GM19452 (cell line): ENCODE data around the gene CACNA1H.

Experiments used
- ATAC-seq: cut with Tn5 transposase; IDR thresholded peaks from one replicate; pipeline ENCODE4 v1.9.1; 2021; ENCODE audit not compliant: unreplicated experiment

Gene CACNA1H

DNA sequence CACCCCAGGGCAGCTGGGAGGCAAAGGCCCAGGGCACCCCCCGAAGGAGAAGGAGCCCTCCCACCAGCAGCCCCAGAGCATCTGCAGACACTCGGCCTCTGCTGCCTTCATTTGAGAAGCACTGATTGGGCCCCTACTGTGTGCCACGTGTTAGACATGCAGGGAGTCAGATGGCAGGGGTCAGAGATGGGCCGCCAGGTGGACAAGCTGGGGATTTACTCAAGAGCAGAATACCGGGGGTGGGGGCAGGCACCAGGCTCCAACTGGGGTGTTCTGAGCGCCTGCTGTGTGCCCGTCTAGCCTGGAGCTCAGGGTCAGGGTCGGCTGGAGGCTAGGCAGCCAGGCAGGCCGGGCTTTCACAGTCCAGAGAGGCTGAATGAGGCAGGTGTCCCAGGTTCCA lies 53.4 kb downstream of the CACNA1H start:
- ATAC-seq: no peak

GRCh38 chr16:1206786-1207185 lies 53.9 kb downstream of the CACNA1H start:
- ATAC-seq: no peak

GRCh38 chr16:1208239-1208830 lies 55.4 kb downstream of the CACNA1H start:
- ATAC-seq: no peak

DNA sequence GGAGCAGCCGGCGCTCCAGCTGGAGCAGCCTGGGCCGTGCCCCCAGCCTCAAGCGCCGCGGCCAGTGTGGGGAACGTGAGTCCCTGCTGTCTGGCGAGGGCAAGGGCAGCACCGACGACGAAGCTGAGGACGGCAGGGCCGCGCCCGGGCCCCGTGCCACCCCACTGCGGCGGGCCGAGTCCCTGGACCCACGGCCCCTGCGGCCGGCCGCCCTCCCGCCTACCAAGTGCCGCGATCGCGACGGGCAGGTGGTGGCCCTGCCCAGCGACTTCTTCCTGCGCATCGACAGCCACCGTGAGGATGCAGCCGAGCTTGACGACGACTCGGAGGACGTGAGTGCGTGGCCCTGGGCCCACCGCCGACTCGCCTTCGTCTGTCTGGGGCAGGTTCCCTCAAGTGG lies 56.2 kb downstream of the CACNA1H start:
- no peak for ATAC-seq

GRCh38 chr16:1210461-1210860 lies 57.6 kb downstream of the CACNA1H start:
- no peak for ATAC-seq

DNA sequence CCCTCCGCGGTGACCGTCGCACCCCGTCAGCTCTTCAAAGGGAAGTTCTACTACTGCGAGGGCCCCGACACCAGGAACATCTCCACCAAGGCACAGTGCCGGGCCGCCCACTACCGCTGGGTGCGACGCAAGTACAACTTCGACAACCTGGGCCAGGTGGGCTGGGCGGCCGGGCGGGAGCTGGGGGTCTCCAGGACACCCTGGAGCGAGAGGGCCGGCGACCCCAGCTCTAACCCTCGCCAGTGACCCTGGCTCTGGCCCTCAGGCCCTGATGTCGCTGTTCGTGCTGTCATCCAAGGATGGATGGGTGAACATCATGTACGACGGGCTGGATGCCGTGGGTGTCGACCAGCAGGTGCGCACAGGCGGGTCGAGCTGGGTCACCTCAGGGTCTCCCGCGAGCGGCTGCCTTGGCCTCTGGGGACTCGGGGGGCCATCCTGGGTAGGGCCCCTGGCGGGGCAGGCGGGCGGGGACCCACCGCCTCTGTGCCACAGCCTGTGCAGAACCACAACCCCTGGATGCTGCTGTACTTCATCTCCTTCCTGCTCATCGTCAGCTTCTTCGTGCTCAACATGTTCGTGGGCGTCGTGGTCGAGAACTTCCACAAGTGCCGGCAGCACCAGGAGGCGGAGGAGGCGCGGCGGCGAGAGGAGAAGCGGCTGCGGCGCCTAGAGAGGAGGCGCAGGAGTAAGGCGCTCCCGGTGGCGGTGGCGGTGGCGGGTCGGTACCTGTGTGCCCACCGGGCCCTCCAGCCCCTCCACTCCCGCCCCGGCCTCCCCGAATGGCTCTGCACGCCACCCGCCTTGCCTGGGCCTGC lies 58.8 kb downstream of the CACNA1H start:
- no peak for ATAC-seq

DNA sequence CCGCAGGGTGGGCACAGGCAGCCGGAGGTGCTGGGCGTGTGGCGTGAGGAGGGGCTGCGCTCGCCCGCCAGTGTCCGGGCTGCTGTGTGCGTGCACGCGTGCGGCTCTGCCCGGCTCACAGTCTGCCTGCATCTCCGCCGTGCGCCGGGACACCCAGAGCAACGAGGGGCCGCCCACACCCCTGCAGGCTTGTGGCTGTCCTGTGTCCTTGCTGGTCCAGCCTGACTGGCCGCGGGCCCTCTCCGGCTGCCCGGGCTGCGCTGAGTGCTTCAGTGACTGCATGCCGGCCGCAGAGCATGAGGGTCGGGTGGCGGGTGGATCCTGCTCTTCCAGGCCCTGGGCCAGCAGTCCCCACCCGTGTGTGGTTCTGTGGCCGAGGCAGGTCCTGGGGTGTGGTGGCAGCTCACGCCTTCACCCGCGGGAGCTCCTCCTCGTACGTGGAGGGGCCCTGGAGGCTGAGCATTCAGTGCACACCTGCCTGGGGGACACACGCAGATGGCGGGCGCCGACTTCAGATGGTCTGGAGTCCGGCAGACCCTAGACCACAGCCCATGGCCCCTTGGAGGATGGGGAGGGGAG lies 59.8 kb downstream of the CACNA1H start:
- no peak for ATAC-seq

DNA sequence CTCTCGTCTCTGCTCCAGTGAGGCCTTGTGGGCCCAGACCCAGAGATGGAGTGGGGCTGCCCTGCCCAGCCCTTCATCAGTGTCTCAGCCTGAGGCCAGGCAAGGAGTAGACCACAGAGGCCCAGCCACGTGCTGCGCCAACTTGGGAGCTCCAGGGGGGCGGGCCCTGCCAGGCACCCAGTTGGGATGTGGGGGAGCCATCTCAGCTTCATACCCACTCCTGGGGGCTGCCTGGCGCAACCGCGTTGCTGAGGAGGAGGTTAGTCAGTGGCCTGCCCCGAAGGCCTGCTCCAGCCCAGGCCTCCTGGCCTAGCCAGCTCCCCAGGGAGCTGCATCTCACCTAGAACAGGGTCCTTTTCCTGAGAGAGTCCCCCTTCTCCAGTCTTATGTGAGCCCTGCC lies 60.3 kb downstream of the CACNA1H start:
- ATAC-seq: no peak

GRCh38 chr16:1213796-1214372 lies 61.0 kb downstream of the CACNA1H start:
- ATAC-seq: no peak

DNA sequence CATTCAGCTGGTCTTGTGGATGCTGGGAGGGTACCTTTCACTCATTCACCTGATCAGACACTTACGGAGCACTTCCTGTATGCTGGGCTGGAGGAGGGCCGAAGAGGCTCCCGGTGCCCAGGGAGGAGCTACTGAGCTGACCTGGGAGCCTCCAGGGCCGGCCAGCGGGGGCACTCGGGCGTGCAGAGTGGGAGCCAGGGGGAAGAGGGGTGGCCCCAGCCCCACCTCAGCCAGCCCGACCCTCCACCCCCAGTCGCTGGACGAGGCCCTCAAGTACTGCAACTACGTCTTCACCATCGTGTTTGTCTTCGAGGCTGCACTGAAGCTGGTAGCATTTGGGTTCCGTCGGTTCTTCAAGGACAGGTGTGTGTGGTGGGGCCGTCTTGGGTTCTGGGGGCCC lies 61.8 kb downstream of the CACNA1H start:
- ATAC-seq: no peak

- no peak for ATAC-seq
Observed at GRCh38 chr16:1215574-1216295, 62.8 kb downstream of the CACNA1H start.

DNA sequence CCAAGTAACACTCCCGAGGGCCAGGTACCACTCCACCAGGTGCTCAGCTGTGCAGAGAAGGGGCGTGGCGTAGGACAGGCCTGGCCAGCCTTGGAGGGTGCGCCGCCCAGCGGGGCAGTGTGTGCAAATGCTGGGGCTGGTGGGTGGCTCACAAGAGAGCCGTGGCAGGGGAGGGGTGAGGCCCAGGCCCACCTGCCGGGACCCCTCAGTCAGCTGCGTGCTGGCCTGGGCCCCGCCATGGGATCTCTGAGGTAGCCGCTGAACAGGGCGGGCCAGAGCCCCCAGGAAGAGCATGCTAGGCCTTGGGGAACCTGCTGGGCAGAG lies 63.4 kb downstream of the CACNA1H start:
- ATAC-seq: no peak

DNA sequence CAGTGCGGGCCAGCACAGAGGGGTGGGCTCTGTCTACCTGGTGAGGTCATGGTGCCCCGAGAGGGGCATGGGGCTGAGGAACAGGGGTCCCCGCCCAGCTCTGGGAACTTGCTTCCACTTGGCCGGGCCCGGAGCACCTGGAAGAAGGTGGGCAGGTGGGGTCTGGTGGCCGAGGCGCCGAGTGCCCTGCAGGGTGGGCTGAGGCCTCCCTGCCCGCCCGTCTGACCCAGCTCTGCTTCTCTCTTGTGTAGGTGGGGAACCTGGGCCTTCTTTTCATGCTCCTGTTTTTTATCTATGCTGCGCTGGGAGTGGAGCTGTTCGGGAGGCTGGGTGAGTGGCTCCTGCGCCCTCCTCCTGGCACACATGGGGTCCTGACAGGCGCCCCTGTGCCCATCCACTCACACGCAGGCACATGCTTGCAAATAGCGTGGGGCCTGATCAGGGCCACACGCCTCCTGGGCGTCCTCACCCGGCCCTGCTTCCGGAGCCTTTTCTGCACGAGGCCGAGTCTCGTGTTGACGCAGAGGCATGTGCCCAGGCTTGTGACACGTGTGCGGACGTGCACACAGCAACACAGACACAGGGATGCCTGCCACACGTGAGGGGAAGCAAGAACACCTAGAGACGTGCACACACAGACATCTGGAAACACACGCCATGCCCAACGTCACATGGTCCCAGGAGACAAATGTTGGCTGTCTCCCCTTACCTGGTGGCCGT lies 63.9 kb downstream of the CACNA1H start:
- no peak for ATAC-seq

DNA sequence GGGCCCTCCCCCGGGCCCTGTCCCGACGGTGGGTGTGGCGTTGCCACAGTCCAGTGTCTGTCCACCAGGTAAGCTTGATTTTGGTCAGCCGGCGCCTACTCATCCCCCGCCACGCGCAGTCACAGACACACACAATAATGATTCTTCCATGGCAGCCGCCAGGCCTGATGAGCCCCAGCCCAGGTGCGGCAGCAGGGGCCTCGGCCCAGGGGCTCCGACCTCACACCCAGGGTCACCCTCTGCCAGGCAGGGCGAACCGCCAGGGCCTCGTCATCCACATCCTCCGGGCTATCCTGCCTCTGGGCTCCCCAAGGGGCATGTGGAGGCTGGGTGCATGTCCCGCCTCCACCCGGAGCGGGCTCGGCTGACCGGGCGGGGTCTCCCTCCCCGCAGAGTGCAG lies 64.6 kb downstream of the CACNA1H start:
- ATAC-seq: no peak

DNA sequence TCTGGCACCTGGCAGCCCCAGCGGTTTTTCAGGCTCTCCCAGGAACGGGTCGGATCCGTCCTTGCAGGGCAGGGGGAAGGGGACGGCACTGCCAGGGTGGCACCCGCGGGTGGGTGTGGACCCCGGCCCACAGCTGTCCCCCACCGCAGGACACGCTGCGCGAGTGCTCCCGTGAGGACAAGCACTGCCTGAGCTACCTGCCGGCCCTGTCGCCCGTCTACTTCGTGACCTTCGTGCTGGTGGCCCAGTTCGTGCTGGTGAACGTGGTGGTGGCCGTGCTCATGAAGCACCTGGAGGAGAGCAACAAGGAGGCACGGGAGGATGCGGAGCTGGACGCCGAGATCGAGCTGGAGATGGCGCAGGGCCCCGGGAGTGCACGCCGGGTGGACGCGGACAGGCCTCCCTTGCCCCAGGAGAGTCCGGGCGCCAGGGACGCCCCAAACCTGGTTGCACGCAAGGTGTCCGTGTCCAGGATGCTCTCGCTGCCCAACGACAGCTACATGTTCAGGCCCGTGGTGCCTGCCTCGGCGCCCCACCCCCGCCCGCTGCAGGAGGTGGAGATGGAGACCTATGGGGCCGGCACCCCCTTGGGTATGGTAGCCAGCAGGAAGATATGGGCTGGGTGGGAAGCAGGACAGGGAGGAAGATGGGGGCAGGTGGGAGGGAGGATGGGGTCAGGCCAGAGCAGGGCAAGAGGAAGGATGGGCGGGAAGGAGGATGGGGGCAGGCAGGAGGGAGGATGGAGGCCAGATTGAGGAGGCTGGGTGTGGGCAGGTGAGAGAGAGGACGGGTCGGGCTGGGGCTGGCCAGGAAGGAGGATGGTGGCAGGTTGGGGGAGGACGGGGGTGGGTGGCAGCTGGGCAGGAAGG lies 65.4 kb downstream of the CACNA1H start:
- ATAC-seq: no peak

GRCh38 chr16:1218930-1219611 lies 66.2 kb downstream of the CACNA1H start:
- ATAC-seq: no peak

DNA sequence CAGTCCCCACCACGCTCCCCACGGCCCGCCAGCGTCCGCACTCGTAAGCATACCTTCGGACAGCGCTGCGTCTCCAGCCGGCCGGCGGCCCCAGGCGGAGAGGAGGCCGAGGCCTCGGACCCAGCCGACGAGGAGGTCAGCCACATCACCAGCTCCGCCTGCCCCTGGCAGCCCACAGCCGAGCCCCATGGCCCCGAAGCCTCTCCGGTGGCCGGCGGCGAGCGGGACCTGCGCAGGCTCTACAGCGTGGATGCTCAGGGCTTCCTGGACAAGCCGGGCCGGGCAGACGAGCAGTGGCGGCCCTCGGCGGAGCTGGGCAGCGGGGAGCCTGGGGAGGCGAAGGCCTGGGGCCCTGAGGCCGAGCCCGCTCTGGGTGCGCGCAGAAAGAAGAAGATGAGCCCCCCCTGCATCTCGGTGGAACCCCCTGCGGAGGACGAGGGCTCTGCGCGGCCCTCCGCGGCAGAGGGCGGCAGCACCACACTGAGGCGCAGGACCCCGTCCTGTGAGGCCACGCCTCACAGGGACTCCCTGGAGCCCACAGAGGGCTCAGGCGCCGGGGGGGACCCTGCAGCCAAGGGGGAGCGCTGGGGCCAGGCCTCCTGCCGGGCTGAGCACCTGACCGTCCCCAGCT lies 67.3 kb downstream of the CACNA1H start:
- ATAC-seq: no peak

GRCh38 chr16:1220841-1221627 lies 68.1 kb downstream of the CACNA1H start:
- no peak for ATAC-seq
